DOHH2 (cell line): ENCODE results near the gene ZRANB1.

Experiments used
- H3F3A ChIP-seq: fragments of 200-600 bp; sonication (generic), shearing (Covaris generic); 2 replicates; pipeline ENCODE4 v1.6.0; 2016; ENCODE audit warnings: antibody characterized with exemption, mild to moderate bottlenecking; ENCODE audit not compliant: control insufficient read depth, insufficient read depth
- H3K27ac ChIP-seq: fragments of 200-600 bp; sonication (generic); 2 replicates; pipeline ENCODE4 v1.5.1; 2014; ENCODE audit warnings: low read depth, mild to moderate bottlenecking, low read length, moderate library complexity
- H3K27me3 ChIP-seq: fragments of 200-600 bp; sonication (generic); 2 replicates; pipeline ENCODE4 v1.6.1; 2014; ENCODE audit warnings: mild to moderate bottlenecking, low read length, mixed read lengths; ENCODE audit not compliant: control insufficient read depth
- H3K36me3 ChIP-seq: fragments of 200-600 bp; sonication (generic); 2 replicates; pipeline ENCODE4 v1.6.1; 2014; ENCODE audit warnings: mild to moderate bottlenecking, low read length, moderate library complexity, mixed read lengths; ENCODE audit not compliant: control insufficient read depth
- H3K4me1 ChIP-seq: fragments of 200-600 bp; sonication (generic); 2 replicates; pipeline ENCODE4 v1.6.1; 2014; ENCODE audit warnings: mild to moderate bottlenecking, low read length, mixed read lengths; ENCODE audit not compliant: control insufficient read depth
- H3K4me2 ChIP-seq: fragments of 200-600 bp; sonication (generic); 2 replicates; pipeline ENCODE4 v1.6.0; 2014; ENCODE audit warnings: mild to moderate bottlenecking, low read length, moderate library complexity
- H3K4me3 ChIP-seq: fragments of 200-600 bp; sonication (generic); 2 replicates; pipeline ENCODE4 v1.5.1; 2014; ENCODE audit warnings: mild to moderate bottlenecking, low read length, mixed read lengths
- H3K79me2 ChIP-seq: fragments of 200-600 bp; sonication (generic); 2 replicates; pipeline ENCODE4 v1.6.1; 2014; ENCODE audit warnings: mild to moderate bottlenecking, low read length, mixed read lengths; ENCODE audit not compliant: control insufficient read depth
- H3K9me2 ChIP-seq: fragments of 200-600 bp; sonication (generic); replicated peaks from 2 replicates; pipeline ENCODE4 v1.6.1; 2014; ENCODE audit warnings: mild to moderate bottlenecking, low read length, mixed read lengths; ENCODE audit not compliant: control insufficient read depth
- H3K9me3 ChIP-seq: fragments of 200-600 bp; sonication (generic); 2 replicates; pipeline ENCODE4 v1.6.1; 2014; ENCODE audit warnings: antibody characterized with exemption, low read length, mixed read lengths; ENCODE audit not compliant: control insufficient read depth, insufficient read depth
- H4K20me1 ChIP-seq: fragments of 200-600 bp; sonication (generic); 2 replicates; pipeline ENCODE4 v1.6.0; 2014; ENCODE audit warnings: low read depth, mild to moderate bottlenecking, antibody characterized with exemption, low read length, moderate library complexity; ENCODE audit not compliant: control insufficient read depth, insufficient read depth
- CTCF ChIP-seq: fragments of 200-600 bp; sonication (generic); IDR thresholded peaks from one replicate; pipeline ENCODE4 v1.5.1; 2014; ENCODE audit warnings: antibody characterized with exemption, mild to moderate bottlenecking, low read depth, low read length; ENCODE audit not compliant: poor library complexity, severe bottlenecking
- EZH2phosphoT487 ChIP-seq: fragments of 200-600 bp; sonication (generic); IDR thresholded peaks from 2 replicates; pipeline ENCODE4 v1.6.1; 2017; ENCODE audit warnings: borderline replicate concordance, mild to moderate bottlenecking, antibody characterized with exemption, low read length, moderate library complexity, mixed read lengths

Gene ZRANB1

GRCh38 chr10:124963866-124964720, 22.2 kb downstream of the ZRANB1 start:
- H3F3A ChIP-seq, result no peaks in the 10 kb centered on the region; the same call in 1 of the 2 replicates
- no peak overlapping the region for H3K27ac ChIP-seq
- TF ChIP-seq EZH2phosphoT487, result no peak
- no peak for TF ChIP-seq CTCF
- H3K9me2 ChIP-seq, result no peaks in the 10 kb centered on the region
- no peaks in the 10 kb centered on the region for H3K9me3 ChIP-seq
- no peak overlapping the region for H3K4me3 ChIP-seq
- H3K4me2 ChIP-seq, result no peak overlapping the region
- H4K20me1 ChIP-seq, result 0 out of 2 replicates have a peak, but pooled peaks cover 3% of the 10 kb centered on the region
- no peaks in the 10 kb centered on the region for H3K27me3 ChIP-seq
- peaks cover 77% of the 10 kb centered on the region for H3K79me2 ChIP-seq
- no peaks in the 10 kb centered on the region for H3K4me1 ChIP-seq
- H3K36me3 ChIP-seq, result peaks cover 34% of the 10 kb centered on the region

GRCh38 chr10:124966008-124966407, 24.1 kb downstream of the ZRANB1 start:
- no peaks in the 10 kb centered on the region for H3K27me3 ChIP-seq
- H3K9me2 ChIP-seq, result no peaks in the 10 kb centered on the region
- H3F3A ChIP-seq, result no peaks in the 10 kb centered on the region; the same call in 1 of the 2 replicates
- H3K9me3 ChIP-seq, result no peaks in the 10 kb centered on the region
- H3K36me3 ChIP-seq, result peaks cover 36% of the 10 kb centered on the region
- H3K27ac ChIP-seq, result no peak overlapping the region
- H3K79me2 ChIP-seq, result peaks cover 65% of the 10 kb centered on the region
- H3K4me1 ChIP-seq, result no peaks in the 10 kb centered on the region
- 0 out of 2 replicates have a peak, but pooled peaks cover 3% of the 10 kb centered on the region for H4K20me1 ChIP-seq
- TF ChIP-seq CTCF (no peak), EZH2phosphoT487 (no peak)
- no peak overlapping the region for H3K4me3 ChIP-seq
- no peak overlapping the region for H3K4me2 ChIP-seq

GRCh38 chr10:124967255-124967654, 25.3 kb downstream of the ZRANB1 start:
- Histone ChIP-seq H4K20me1 (0 out of 2 replicates have a peak, but pooled peaks cover 3% of the 10 kb centered on the region), H3K9me3 (no peaks in the 10 kb centered on the region), H3K36me3 (peaks cover 42% of the 10 kb centered on the region), H3K9me2 (no peaks in the 10 kb centered on the region), H3K27ac (no peak overlapping the region), H3K4me3 (no peak overlapping the region), H3K27me3 (no peaks in the 10 kb centered on the region), H3K79me2 (peaks cover 58% of the 10 kb centered on the region), H3K4me2 (no peak overlapping the region), H3F3A (no peaks in the 10 kb centered on the region; the same call in 1 of the 2 replicates), H3K4me1 (no peaks in the 10 kb centered on the region)
- TF ChIP-seq CTCF, result no peak
- TF ChIP-seq EZH2phosphoT487, result no peak
